ENCODE results near the gene UMODL1.

The UMODL1 gene

DNA sequence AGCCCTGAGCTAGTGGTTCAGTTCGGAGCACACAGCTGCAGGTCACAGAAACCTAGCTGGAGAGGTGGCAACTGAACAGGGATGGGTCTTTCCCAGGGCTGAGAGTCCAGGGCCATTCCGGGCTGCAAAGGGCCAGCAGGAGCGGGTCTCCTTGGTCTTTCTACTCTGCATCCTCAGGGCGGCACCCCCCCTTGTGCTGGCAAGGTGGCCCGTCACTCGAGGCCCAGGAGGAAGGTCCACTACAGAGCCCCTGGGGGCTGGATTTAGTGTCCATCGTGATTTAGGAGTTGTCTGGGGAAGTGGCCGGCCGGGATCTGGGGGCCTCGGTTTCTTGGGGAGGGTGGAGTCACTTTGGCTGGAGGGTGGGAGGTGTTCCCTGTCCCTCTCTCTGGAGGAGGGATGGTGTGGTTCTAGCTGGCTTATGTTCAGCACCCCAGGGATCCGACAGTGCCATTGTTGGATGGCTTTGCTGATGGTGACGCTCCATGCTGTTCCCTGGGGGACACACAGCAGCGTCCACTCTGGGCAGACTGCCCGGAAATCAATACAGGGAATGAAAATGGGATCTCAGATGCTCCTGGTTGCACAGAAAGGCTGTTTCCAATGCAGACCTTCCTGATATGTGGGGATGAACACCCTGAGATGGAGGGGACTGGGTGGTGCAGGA, 64.4 kb downstream of the UMODL1 start:
- DNase-seq: no peak

DNA sequence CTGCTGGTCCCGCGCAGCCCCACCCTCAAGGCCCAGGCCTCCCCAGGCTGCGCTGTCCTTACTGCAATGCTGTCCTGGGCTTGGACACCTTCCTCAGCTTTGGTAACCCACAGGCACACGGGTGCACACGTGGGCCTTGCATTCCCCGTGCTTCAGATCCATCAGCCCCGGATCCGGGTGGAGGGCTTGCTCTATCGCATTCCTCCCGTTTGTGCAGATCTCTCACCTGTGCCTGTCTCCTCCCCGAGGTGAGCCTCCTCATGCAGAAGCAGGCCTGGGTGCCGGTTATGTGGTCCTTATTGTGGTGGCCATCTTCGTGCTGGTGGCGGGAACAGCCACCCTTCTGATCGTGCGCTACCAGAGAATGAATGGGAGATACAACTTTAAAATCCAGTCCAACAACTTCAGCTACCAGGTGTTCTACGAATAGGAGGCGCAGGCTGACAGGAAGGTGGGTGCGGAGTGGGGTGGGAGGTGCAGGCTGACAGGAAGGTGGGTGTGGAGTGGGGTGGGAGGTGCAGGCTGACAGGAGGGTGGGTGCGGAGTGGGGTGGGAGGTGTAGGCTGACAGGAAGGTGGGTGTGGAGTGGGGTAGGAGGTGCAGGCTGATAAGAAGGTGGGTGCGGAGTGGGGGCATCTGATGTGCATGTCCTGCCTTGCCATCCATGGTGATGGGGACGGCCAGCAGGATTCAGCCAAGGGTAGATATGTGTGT, 66.2 kb downstream of the UMODL1 start:
- DNase-seq: no peak

DNA sequence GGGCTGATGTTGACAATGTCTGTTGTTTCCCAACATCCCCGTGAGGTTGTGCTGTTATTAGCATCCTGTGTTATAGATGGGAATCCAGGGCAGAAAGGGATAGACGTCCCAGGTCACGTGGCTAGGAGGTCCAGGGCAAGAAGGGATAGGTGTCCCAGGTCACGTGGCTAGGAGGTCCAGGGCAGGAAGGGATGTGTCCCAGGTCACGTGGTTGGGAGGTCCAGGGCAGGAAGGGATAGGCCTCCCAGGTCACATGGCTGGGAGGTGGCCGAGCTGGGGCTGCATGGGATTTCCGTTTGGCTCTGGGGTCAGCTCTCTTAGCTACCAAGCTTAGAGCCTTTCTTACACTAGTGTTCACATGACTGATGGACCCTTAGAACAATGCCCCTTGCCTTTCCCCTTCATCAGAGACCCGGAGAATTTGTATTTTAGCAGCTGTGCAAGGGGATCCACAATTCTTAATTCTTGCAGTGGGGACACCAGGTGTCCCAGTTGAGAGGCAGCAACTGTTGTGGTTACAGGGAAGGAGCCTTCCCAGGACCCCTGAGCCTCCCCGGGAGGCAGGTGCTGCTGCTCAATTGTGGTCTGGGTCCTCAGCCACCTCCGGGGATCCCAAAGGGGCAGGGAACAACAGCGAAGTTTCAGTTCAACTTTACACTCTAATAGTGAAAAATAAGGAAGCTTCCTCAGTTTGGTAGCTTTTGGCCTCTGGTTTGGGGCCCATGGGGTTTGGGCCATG, 69.2 kb downstream of the UMODL1 start:
- no peak for DNase-seq

DNA sequence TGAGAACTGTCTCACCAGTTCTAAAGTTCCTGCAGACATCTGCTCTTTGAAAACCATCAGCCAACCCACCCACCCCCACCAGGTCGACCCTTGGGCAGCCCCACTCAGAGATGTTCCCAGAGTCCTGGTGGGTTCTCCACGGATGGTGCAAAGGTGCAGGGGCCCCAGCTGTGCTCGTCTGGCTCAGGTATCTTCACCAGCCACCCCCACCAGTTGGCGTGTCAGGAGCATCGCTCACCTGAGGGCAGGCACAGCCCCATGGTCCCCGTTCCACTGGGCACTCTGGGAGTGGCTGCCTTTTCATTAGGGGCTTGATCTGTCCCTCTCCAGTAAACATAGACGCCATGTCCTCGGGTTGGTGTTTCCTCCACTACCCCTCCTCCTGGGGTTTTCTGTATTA, 70.5 kb downstream of the UMODL1 start:
- DNase-seq: no peak

DNA sequence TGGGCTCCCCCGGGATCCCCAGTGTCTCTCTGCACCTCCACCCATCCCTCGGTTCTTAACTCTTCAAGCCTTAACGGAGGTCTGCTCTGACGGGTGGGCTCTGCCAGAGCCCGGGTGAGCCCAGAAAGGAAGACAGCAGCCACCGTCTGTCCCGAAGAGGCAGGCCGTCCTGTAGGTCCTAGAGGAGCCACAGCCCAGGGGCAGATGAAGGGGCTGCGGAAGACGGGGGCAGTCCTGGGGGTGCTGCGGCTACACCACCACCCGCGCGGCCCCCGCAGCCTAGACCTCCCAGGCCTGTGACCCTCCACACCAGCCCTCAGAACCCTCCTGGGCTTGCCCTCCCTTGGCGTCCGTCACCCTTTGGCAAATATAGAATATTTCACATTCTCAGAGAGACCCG, 71.0 kb downstream of the UMODL1 start:
- no peak for DNase-seq

DNA sequence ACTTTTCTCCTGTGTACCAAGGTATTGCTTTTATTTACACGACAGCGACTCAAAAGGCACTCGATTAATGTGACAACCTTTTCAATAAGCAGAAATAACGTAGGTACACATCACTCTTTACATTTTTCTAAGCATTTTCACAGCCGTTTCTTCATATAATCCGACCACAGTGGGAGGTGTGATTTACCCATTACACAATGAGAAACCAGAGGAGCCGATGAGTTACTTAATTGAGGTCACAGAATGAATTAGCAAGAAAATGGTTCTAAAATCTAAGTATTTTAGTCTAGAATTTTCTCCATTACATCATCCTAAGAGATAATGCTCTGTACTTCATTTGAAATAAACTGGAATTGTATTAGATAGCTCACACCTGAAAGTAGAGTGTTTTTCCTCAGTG, 71.5 kb downstream of the UMODL1 start:
- no peak for DNase-seq

DNA sequence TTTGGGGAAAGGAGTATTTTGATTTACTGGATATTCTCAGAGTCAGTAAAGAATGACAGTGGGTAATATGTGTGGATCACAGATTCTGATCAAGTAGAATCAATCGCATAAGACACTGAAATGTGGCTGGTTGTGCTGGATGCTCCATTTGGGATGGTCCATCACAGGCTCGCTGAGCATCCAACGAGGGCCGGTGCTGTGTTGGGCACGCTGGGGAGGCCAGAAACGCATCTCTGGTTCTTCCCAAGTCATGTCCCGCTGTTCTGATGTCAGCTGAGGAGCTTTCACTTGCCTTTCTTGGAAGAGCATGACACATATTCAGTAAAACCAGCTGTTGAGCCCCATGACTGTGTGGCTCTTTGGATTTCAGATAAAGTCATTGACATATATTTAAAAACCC, 72.0 kb downstream of the UMODL1 start:
- DNase-seq: no peak

DNA sequence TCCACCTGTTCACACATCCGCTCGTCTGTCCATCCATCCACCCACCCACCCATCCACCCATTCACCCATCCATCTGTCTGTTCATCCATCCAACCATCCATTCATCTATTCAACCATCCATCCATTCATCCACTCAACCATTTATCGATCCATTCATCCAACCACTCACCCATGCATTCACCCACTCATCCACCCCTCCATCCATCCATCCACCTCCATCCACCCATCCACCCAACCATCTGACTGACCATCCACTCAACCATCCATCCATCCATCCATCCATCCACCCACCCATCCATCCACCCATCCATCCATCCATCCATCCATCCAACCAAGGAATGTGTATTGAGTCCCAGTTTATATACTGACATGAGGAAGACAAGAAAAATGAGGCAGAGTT, 73.1 kb downstream of the UMODL1 start:
- DNase-seq: no peak

DNA sequence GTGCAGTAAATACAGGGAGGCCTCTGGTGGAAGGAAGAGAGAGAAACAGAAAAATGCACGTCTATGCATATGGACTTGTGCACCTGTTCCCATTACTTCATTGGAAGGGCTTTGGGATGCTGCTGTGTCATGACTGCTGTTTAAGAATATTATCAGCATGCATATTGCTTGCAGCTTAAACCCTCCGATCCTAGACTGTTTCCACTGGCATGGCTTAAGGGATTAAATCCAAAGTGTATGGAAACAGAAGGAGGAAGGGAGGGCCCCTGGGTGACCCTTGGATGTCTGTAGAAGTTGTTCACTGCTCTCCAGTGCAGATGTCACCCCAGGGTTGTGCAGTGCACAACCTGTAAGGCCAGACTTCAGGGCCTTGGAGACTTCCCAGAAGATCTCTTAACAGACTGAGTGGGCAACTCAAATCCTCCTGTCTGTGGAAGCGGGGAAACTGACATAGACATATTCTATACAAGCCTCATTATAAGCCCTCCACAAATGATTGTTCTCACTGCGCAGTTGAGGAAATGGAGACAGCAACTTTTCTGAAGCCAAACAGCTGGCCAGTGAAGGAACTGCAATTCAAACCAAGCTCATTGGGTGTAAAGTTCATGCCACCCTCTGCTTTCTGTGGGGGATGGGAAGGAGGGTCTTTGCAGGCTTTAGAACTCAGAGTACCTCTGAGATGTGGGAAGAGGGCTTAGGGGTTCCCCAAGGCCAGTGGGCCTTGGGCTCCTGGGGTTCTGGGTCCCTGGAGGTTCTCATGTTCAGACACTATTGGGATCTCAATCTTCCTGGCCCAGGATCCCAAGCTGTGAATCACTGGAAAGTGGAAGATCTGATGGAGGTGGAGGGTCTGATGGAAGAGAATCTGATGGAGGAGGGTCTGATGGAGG, 73.8 kb downstream of the UMODL1 start:
- no peak for DNase-seq

DNA sequence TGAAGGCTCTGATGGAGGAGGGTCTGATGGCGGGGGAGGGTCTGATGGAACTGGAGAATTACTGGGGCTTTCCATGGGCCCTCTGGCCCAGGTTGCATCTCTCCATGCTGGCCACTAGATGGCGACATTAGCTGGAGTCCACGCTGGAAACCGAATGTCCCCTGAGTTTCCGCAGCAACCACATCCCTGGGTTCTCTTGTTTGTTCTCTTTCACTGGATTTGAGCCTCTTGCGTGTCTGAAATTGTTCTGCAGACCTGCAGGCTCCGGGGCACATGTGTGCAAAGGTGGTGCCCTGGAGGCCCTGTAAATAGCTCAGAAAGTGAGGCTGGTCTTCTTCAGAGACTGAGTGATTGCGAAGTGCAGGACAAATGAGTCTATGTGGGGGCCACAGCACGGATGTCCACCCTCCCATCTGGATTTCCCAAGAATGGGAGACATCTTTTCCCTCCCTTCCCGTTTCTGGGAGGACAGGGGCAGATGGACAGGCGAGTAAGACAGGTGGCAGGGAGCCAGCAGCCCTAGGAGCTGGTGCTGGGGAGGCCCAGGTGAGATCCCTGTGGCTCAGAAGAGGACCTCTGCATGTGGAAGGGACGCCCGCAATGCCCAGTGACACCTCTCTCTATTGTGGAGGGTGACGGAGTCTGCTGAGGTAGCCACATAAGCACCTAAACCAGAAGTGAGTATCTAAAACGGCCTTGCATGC, 74.6 kb downstream of the UMODL1 start:
- peak; percentile 65 to 77 for DNase-seq

DNA sequence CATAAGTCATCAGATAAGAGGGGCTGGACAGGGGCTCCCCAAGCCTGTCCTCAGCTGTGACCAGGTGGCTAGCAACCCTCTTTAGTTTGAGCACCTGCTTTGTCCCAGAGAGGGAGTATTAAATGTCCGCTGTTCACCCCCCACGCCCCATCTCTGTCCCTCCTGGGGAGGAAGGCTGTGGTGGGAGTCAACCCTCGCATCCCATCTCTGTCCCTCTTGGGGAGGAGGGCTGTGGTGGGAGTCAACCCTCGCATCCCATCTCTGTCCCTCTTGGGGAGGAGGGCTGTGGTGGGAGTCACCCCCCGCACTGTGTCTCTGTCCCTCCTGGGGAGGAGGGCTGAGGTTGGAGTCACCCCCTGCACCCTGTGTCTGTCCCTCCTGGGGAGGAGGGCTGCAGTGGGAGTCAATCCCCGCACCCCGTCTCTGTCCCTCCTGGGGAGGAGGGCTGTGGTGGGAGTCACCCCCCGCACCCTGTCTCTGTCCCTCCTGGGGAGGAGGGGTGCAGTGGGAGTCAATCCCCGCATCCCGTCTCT, 75.2 kb downstream of the UMODL1 start:
- DNase-seq: no peak

DNA sequence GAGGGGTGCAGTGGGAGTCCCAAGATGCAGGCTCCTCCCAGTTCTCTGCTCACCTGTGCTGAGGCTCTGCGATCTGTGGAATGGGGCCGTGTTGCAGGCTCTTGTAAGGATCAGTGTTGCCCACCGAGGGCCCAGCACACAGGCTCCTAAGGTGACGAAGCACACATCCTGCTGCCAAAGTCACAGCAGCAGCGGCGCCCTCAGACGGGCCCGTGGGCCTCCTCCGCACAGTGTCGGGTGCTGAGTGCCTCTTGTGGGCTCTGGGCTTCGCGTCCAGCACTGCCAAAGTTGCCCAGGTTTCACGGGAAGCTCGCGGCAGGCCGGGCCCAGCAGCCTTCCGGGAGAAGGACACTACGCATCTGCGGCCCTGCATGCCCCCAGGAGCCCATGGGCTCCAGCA, 75.7 kb downstream of the UMODL1 start:
- no peak for DNase-seq

DNA sequence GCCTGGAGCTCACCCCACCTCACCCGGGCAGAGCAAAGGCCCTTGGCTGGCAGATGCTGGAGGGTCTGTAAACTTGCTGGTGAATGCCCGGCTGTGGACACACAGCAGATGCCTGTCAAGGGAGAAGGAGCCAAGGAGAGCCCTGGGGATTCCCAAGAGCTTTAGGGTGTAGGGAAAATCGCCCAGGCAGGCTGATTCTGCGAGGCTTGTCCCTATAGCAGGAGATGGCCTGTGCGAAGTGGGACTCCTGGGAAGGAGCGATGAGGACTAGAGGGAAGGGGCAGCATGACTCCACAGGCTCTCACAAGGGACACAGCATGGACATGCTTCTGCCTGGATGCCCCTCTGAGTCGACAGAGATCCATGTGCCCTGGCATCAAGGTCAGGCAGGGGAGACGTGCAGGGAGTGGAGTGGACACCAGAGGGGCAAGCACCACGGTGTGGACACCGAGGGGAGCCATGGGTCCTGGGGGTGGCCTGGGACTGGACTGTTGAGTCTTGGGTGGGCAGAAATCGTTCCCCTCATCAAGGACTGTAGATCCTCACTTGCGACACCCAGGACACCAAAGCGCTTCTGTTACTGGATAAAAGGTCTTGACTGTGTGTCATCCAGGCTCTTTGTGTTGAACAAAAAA, 76.4 kb downstream of the UMODL1 start:
- no peak for DNase-seq

DNA sequence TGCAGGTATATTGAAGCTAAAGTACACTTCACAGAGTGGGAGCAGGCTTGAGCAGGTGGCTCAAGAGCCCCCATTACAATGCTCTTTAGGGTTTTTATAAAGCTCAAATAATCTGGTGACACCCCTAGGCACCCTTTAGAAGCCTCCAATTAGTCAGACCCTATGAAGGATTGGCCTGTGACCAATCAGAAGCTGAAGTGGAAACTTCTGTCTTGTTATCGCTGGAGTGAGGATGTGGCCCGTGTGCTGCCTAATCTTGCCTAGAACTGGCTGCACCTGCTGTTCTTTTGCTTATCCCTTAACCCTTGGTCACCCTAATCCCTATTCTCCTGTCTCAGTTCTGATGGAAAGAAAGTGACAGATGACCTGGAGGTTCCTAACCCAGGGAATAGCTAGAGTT, 77.0 kb downstream of the UMODL1 start:
- no peak for DNase-seq

DNA sequence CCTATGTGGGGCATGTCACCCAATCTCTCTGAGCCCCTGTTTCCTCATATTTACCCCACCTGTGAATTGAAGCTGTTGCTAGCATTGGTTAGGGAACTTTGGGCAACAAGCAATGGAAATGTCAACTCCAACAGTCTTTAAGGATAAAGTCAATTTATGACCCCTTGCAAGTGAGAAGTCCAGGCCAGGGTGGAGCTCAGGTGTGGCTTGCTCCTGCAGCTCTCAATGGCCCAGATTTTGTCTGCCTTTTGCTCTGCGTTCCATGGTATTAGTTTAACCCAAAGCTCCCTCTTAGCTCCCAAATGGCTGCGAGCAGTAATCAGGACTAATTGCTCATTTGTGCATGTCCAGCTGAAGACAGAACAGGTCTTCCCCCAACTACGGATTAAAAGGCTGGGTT, 77.5 kb downstream of the UMODL1 start:
- no peak for DNase-seq

DNA sequence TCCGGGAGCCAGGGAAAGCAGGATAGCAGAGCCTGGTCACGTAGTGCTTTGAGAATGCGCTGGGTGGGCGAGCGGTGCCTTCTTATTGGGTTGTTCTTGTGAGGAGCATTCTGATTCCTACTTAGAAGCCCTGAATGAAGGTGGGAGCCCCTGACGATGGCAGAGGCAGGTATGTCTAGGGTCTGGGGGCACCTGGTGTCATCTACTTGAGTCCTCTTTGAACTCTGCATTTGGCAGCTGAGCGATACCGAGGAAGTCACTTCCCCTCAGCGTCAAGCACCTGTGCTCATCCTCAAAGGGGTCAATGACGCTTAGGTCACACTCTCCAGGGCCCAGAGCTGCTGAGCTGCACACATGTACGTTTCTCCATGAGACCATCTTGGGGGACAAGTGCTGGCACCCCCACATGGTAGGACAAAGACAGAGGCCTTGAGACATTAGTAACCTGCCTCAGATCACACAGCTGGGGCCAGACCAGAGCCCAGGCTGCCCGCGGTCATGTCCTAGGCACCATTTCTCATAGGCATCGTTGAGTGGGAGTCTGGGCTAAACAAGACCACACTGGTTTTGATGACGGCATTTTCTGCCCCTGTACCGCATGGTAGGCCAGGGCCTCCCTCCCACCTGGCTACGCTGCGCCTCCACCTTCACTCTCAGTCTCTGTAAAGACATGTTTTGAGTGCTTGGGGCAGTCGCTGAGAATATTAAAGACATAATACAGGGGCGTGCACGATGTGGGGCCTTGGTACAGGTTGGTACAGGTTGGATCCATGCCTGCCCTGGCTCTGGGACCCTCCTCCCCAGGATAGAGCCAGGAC, 78.7 kb downstream of the UMODL1 start:
- DNase-seq: no peak

DNA sequence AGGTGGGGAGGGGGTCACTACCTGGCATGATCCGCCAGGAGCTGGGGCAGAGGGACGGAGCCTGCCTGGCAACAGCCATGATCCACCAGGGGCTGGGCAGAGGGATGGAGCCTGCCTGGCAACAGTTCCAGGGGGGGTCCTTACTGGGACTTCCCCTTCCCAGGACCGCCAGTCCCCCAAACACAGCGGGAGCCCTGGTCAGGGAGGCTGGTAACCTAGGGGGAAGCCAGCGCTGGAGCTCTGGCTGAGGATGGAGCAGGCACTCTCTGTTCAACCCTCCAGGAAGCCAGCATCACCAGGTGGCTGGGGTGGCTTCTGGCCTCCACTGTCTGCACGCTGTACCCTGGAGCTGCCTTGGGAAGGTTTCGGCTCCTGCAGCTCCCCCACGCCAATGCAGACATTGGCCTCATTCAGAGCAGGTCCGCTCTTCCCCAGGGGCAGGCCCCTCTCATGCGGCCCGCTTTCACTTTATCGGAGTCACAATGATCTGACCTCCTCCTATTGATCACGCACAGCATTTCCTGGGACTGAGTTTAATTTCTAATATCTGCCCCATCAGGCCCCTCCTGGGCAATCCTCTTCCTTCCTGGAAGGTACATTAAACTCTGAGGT, 79.5 kb downstream of the UMODL1 start:
- DNase-seq: no peak

DNA sequence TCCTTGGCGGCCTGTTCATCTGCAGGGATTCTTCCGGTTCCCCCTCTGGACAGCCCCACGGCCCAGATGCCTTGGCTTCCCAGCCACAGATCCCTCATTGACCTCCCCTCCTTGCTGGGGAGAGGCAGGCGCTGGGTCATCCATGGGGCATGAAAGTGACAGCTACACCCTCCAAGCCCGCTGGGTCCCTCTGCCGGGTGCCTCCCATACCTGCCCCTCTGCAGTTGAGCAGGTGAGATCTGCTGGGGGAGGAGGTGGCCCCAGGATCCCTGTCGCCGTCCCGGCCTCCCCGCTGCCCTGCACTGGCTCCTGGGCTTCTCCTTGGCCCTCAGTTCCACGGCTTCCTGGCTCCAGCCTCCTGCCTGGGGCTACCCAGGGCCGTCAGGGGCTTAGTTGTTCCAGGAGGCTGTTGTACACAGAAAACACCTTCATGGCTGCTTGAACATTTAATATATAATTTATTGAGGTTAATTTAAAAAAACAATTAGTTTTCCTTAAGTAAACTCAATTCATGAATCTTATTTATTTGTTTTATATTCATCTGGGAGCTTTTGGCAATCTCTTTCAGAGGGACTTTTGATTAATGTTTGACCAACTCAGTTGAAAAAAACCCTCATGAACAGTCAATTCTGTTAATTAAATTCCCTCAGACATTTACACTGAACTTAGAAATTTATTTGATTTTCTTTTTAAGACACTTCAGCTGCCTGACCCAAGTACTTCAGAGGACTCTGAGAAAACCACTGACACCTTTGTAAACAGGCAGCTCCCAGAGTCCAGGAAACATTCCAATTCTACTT, 80.2 kb downstream of the UMODL1 start:
- no peak for DNase-seq

DNA sequence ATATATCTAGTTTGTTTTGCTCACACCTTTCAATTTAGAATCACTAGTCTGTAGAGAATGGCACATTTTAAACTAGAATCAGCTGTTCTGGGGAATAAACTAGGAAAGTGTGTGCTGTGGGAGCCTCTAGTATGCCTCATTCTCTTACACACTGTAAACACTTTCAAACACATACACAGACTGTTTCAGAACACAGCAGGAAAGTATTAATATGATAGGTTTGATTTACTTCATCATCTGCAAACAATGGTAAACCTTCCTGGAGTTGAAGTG, 80.8 kb downstream of the UMODL1 start:
- DNase-seq: no peak
